ENCODE results near the gene NR1I2.

- TF ChIP-seq CTCF (IDR thresholded peaks at IDR 0.05) (no peak), POLR2A (IDR thresholded peaks at IDR 0.05) (no peak)
Observed at GRCh38 chr3:119810018-119810435, 28.1 kb downstream of the NR1I2 start.
